Measurements from ENCODE around the gene KIF2C. TPM values are rescaled to one million over a fixed set of nuclear protein-coding genes. Genes with fewer than 3 reads are reported as not detected.
"Not testable (repeated sequence)": the region's sequence is repeated elsewhere in the genome, so short reads cannot be mapped to it uniquely, and the experiment has no call there.

KIF2C gene
- total RNA-seq, 2 donors from 2014 or later: 95.2 to 228 TPM

DNA sequence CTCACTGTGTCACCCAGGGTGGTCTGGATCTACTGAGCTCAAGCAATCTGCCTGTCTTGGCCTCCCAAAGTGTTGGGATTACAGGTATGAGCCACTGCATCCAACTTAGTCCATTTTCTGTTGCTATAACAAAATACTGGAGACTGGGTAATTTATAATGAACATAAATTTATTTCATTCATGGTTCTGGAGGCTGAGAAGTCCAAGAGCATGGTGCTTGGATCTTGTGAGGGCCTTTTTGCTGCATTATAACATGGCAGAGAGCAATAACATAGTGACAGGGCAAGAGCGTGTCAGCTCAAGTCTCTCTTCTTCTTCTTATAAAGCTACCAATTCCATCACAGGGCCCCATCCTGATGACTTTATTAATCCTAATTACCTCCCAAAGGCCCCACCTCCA lies 3.6 kb upstream of the KIF2C start:
- Mint-ChIP-seq H3K27ac (no peak overlapping the region), H3K36me3 (peaks cover 13 to 17% of the 10 kb centered on the region in 2 donors), H3K9me3 (no peaks in the 10 kb centered on the region)
- no peak for ATAC-seq
- DNase-seq (ENCODE audit: low spot score in 2 of 2): no peak

GRCh38 chr1:44738953-44739306 lies 707 bp upstream of the KIF2C start:
- Mint-ChIP-seq H3K36me3 (peaks cover 26 to 35% of the 10 kb centered on the region in 2 donors), H3K27ac (peak overlapping the region; percentile 87 to 91)
- not testable (repeated sequence) for DNase-seq (ENCODE audit: low spot score in 2 of 2); ATAC-seq; H3K9me3 Mint-ChIP-seq

DNA sequence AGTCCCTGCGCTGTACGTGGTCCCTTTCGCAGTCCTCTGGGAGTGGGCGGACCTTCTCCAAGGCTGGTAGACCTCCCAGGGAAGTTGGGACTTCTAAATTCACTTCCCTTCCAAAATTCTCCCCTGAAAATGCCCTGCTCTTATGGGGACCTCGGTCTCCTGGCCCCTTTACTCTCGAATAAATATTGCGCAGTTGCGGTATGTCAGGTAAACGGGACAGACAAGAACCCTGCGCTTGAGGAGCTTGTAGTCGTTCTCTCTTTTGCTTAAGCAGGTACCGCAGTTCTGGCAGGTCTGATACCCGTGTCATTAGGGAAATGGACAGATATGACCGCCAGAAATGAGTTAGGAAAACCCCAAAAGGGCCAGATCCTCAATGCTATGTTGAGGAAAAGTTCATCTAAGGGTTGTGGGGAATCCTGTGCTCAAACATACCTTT lies 561 bp downstream of the KIF2C start:
- Mint-ChIP-seq H3K36me3 (peaks cover 26 to 42% of the 10 kb centered on the region in 2 donors), H3K9me3 (no peaks in the 10 kb centered on the region), H3K27ac (peak overlapping the region; percentile 91 to 97)
- ATAC-seq (no peak), DNase-seq (ENCODE audit: low spot score in 2 of 2) (no peak)

DNA sequence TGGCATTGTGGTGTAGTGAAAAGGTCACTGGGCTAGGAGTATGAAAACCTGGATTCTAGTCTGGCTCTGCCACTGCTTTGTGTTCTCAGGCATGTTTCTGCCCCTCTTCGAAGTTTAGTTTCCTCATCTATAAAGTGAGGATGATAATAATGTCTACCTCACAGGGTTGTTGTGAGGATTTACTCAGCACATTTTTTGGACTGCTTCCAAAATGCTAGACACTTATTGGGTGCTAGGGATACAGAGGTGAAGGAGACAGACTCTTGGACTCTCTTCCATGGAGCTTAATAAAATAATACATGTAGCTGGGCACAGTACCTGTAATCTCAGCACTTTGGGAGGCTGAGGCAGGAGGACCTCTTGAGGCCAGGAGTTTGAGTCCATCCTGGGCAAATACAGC lies 3.6 kb downstream of the KIF2C start:
- ATAC-seq (no peak), DNase-seq (ENCODE audit: low spot score in 2 of 2) (no peak)
- peak overlapping the region in 1 of 2 donors; percentile 47 for H3K27ac Mint-ChIP-seq
- H3K36me3 Mint-ChIP-seq: peaks cover 36 to 51% of the 10 kb centered on the region in 2 donors
- H3K9me3 Mint-ChIP-seq: no peaks in the 10 kb centered on the region

DNA sequence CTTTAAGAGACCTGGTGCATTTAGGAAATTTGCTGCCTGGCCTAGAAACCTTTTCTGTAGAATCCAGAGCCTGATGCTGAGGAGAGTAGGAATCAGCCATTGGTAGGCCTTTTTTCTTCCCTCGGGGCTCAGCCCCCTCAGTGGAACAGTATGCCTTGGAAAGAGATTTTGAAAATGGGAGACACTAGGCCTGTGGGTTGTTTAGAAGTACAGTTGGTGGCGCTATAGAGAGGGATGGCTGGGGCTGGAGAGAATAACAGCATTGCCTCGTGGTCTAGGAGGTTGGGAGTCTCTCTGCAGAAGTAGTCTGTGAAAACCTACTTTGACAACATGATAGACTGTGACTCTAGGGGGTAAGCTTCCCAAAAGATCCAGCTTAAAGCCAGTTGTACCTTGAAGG lies 8.2 kb downstream of the KIF2C start:
- peaks cover 24 to 41% of the 10 kb centered on the region in 2 donors for H3K36me3 Mint-ChIP-seq
- DNase-seq (ENCODE audit: low spot score in 2 of 2) (no peak), ATAC-seq (no peak)
- H3K9me3 Mint-ChIP-seq: no peaks in the 10 kb centered on the region
- H3K27ac Mint-ChIP-seq: no peak overlapping the region

DNA sequence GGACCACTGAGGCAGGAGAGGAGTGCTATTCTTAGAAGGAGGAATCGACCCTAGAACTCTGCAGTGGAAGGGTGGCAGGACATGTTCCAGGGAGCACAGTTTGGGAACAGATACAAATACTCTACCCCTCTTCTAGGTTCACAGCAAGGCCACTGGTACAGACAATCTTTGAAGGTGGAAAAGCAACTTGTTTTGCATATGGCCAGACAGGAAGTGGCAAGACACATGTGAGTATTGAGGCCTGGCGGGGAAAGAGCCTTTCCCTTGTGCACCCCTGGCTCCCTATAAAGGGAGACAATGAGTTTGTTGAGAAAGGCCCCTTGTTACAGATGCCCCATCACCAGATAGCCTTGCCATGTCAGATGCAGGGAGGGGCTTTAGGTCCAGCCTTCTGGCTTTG lies 17.8 kb downstream of the KIF2C start:
- Mint-ChIP-seq H3K36me3 (peaks cover 37 to 47% of the 10 kb centered on the region in 2 donors), H3K27ac (no peak overlapping the region), H3K9me3 (no peaks in the 10 kb centered on the region)
- peak in 1 of 2 donors; percentile 9 for ATAC-seq
- DNase-seq (ENCODE audit: low spot score in 2 of 2): no peak

DNA sequence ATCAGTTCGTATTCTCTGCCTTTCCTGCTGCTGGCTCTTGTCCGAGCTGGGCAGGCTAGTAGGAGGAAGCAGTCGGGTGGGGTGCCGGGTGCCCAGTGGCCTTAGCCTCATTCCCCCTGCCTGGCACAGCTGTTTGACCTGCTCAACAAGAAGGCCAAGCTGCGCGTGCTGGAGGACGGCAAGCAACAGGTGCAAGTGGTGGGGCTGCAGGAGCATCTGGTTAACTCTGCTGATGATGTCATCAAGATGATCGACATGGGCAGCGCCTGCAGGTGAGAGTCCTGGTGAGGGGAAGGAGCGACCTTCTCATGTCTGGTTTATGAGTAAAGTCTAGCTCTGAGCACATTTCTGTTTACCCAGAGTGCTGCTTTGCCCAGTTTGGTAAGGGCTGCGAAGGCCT lies 19.4 kb downstream of the KIF2C start:
- H3K9me3 Mint-ChIP-seq: no peaks in the 10 kb centered on the region
- no peak for DNase-seq (ENCODE audit: low spot score in 2 of 2)
- no peak for ATAC-seq
- peaks cover 39 to 47% of the 10 kb centered on the region in 2 donors for H3K36me3 Mint-ChIP-seq
- H3K27ac Mint-ChIP-seq: no peak overlapping the region

- DNase-seq (ENCODE audit: low spot score in 2 of 2) (no peak), ATAC-seq (no peak)
- Mint-ChIP-seq H3K9me3 (no peaks in the 10 kb centered on the region), H3K27ac (peak overlapping the region; percentile 36 to 43), H3K36me3 (peaks cover 34 to 42% of the 10 kb centered on the region in 2 donors)
Measured at GRCh38 chr1:44760876-44761275, 21.2 kb downstream of the KIF2C start.

DNA sequence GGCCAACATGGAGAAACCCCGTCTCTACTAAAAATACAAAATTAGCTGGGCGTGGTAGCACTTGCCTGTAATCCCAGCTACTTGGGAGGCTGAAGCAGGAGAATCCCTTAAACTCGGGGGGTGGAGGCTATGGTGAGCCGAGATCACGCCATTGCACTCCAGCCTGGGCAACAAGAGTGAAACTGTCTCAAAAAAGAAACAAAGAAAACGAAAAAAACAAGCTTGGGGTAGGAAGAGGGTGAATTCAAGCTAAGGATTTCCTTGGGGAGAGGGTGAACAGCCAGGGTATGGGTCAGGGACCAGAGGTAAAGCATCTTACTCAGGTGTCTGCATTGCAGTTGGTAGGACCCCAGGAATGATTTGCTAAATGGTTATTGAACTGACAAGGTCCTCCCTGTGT lies 26.8 kb downstream of the KIF2C start:
- not testable (repeated sequence) for DNase-seq (ENCODE audit: low spot score in 2 of 2); ATAC-seq; H3K9me3 Mint-ChIP-seq
- H3K27ac Mint-ChIP-seq: peak overlapping the region in 1 of 2 donors; percentile 22
- peaks cover 8 to 19% of the 10 kb centered on the region in 2 donors for H3K36me3 Mint-ChIP-seq

DNA sequence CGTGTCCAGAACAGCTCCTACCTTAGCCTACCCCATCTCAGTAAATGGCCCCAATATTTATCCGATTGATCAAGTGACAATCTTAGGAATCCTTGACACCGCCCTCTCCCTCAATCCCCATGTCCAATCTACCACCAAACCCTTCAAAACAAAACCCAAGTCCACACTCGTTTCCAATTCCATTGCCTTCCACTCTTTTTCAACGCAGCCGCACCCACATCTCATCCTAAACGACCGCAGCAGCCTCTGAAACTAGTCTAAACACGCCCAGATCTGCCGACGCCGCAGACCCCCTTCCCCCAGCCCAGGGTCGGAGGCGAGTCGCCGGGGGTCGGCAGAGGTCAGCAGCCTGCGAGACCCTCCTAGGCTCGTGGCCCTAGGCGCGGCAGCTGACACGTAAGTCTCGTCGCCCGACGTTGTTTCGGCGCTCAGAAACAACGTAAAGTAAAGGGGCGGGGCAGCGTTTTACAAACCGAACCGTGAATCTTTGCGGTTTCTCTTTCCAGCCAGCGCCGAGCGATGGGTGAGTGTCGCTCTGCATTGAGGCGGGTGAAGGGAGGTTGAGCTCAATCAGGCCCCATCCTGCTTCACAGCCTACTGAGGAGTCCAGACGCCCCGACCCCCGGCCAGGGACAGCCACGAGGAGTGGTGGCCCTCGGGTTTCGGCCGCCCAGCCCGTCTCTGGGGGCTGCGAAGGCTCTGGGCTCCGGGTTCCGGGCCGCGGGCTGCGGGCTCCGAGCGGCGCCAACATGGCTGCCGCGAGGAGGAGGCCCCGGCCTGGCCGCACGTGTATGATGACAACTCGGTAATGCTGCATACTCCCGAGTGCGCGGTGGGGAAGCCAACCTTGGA lies 35.7 kb downstream of the KIF2C start, which contains the start of gene RPS8:
TSS of gene RPS8 (plus strand) at position 463 of the 852 bp plus-strand sequence. CDS start at position 520, 57 bp downstream.
- ATAC-seq: peak; percentile 83 to 88
- Mint-ChIP-seq H3K36me3 (peaks cover 47 to 58% of the 10 kb centered on the region in 2 donors), H3K9me3 (no peaks in the 10 kb centered on the region), H3K27ac (peak within 1 kb of the TSS; percentile 93 to 97)
- DNase-seq (ENCODE audit: low spot score in 2 of 2): peak; percentile 84 to 90

GRCh38 chr1:44775930-44776729 lies 36.5 kb downstream of the KIF2C start:
- ATAC-seq (peak; percentile 7 to 38), DNase-seq (ENCODE audit: low spot score in 2 of 2) (peak in 1 of 2 donors; percentile 66)
- H3K9me3 Mint-ChIP-seq: no peaks in the 10 kb centered on the region
- peaks cover 49 to 66% of the 10 kb centered on the region in 2 donors for H3K36me3 Mint-ChIP-seq
- H3K27ac Mint-ChIP-seq: peak overlapping the region; percentile 93 to 97

- peak overlapping the region; percentile 93 to 97 for H3K27ac Mint-ChIP-seq
- ATAC-seq (no peak), DNase-seq (ENCODE audit: low spot score in 2 of 2) (no peak)
- H3K9me3 Mint-ChIP-seq: no peaks in the 10 kb centered on the region
- H3K36me3 Mint-ChIP-seq: peaks cover 49 to 72% of the 10 kb centered on the region in 2 donors
Measured at GRCh38 chr1:44776730-44777068, 37.1 kb downstream of the KIF2C start.

DNA sequence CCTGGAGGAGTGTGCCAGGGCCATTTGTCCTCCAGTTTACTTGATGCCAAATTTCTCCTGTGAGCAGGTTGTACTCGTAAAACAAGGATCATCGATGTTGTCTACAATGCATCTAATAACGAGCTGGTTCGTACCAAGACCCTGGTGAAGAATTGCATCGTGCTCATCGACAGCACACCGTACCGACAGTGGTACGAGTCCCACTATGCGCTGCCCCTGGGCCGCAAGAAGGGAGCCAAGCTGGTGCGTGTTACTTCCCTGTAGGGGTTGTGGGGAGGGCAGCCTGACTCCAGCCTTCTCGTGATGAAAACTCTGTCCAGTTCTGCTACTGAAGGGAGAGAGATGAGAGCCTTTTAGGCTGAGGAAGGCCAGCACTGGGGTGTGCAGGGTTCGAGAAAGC lies 37.9 kb downstream of the KIF2C start:
- Mint-ChIP-seq H3K27ac (peak overlapping the region; percentile 93 to 97), H3K9me3 (no peaks in the 10 kb centered on the region), H3K36me3 (peaks cover 49 to 73% of the 10 kb centered on the region in 2 donors)
- no peak for DNase-seq (ENCODE audit: low spot score in 2 of 2)
- ATAC-seq: no peak

DNA sequence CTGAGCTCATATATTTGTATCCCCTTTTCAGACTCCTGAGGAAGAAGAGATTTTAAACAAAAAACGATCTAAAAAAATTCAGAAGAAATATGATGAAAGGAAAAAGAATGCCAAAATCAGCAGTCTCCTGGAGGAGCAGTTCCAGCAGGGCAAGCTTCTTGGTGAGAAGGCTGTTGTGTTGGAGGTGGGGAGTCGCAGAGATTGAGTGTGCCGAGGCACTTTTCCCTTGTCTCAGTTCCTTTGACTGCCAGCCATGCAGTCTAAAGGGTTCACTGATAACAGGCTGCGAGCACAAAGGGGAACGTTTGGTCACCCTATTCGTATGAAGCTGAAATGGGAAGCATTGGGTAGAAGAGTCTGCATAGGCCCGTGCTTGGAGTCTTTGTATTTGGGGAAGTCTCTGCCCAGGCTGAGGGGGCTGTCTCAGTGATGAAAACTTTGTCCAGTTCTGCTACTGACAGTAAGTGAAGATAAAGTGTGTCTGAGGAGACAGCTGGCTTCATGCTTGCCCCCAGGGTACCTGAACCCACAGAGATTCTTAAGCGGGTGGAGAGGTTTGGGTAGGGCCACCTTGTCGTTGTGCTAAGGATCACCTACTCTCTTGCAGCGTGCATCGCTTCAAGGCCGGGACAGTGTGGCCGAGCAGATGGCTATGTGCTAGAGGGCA lies 38.5 kb downstream of the KIF2C start:
- ATAC-seq (no peak), DNase-seq (ENCODE audit: low spot score in 2 of 2) (no peak)
- peak overlapping the region; percentile 93 to 97 for H3K27ac Mint-ChIP-seq
- no peaks in the 10 kb centered on the region for H3K9me3 Mint-ChIP-seq
- H3K36me3 Mint-ChIP-seq: peaks cover 49 to 73% of the 10 kb centered on the region in 2 donors

DNA sequence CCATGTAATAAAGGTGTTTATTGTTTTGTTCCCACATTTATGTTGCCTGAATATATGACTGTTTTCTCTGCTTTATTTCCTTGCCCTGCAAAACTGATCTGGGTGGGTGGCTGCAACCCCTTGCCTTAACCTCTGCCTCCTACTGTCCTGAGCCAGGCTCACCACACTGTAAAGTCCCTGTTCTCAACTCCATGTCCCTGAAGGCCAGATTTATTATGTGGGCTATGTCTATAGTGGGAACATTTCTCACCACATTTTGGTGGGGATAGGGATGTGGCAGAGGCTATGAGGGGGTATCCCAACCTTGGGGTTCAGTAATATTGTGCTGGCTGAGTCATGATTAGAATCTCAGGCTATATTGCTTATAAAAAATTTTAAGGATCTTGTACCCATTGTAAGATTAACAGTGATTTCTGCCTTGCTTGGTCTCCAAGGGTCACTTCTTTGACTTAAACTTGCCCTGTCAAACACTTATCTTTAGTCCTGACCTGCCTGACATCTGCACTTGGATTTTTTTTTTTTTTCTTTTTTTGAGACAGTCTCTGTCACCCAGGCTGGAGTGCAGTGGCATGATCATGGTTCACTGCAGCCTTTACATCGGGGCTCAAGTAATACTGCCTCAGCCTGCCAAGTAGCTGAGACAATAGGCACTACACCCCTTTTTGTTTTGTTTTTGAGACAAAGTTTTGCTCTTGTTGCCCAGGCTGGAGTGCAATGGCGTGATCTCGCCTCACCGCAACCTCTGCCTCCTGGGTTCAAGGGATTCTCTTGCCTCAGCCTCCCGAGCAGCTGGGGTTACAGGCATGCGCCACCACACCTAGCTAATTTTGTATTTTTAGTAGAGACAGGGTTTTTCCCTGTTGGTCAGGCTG lies 39.3 kb downstream of the KIF2C start:
- Mint-ChIP-seq H3K9me3 (no peaks in the 10 kb centered on the region), H3K36me3 (peaks cover 49 to 70% of the 10 kb centered on the region in 2 donors), H3K27ac (peak overlapping the region; percentile 19 to 60)
- ATAC-seq (no peak), DNase-seq (ENCODE audit: low spot score in 2 of 2) (no peak)

DNA sequence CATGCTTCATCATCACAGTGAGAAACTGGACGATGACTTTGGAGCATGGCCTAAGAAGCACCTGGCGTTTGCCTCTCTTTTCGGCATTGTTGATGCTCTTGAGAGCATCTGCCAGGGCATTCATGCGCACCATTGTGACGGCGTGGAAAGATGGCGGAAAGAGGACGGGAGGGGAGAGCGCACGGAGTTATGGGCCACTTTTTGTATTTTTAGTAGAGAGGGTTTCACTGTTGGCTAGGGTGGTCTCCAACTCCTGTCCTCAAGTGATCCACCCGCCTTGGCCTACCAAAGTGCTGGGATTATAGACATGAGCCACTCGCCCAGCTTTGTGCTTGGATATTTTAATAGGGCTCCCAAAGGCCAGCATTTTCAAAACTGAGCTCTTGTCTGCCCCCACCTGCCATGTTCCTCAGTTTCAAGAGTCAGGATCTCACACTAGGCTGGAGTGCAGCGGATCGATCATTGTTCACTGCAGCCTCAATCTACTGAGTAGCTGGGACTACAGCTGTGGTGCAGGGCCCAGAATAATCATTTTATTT lies 41.0 kb downstream of the KIF2C start:
- Mint-ChIP-seq H3K27ac (peak overlapping the region; percentile 35 to 65), H3K9me3 (no peaks in the 10 kb centered on the region)
- ATAC-seq: no peak

More for the DNA sequence above, 41.0 kb downstream of the KIF2C start:
- DNase-seq (ENCODE audit: low spot score in 2 of 2): no peak
- peaks cover 41 to 59% of the 10 kb centered on the region in 2 donors for H3K36me3 Mint-ChIP-seq

Measured in activated naive CD4-positive, alpha-beta T cell treated with anti-CD3 and anti-CD28 coated beads, Interleukin-2, amount 50 U/mL, for 72 hours (primary cell).